NCI-H1930 (cell line): Measurements from ENCODE around the gene RSRP1.
A peak's percentile ranks its signal among the peaks of the same experiment; 100 is the strongest.

ENCODE experiments used
- DNase-seq, 2 experiments: peaks; one replicate each; lab custom pipeline; 2025; lab: John Stamatoyannopoulos, UW

Gene RSRP1

DNA sequence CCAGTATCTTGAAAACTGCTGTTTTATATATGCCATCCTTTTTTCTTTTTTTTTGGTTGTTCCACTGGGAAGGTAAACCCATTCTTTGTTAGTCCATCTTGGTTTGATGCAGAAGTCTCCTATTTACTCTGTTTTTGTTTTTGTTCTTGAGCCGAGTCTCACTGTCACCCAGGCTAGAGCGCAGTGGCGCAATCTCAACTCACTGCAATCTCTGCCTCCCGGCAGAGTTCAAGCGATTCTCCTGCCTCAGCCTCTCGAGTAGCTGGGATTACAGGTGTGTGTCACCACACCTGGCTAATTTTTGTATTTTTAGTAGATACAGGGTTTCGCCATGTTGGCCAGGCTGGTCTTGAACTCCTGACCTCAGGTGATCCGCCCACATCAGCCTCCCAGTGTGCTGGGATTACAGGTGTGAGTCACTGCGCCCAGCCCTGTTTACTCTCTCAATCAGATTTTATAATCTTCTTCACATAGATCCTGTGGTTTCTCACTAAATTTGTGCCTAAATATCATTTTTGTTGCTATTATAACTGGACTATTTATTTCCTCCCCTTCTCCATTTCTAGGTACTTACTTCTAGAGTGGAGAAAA lies 27.5 kb downstream of the RSRP1 start:
- DNase-seq, result no peak

DNA sequence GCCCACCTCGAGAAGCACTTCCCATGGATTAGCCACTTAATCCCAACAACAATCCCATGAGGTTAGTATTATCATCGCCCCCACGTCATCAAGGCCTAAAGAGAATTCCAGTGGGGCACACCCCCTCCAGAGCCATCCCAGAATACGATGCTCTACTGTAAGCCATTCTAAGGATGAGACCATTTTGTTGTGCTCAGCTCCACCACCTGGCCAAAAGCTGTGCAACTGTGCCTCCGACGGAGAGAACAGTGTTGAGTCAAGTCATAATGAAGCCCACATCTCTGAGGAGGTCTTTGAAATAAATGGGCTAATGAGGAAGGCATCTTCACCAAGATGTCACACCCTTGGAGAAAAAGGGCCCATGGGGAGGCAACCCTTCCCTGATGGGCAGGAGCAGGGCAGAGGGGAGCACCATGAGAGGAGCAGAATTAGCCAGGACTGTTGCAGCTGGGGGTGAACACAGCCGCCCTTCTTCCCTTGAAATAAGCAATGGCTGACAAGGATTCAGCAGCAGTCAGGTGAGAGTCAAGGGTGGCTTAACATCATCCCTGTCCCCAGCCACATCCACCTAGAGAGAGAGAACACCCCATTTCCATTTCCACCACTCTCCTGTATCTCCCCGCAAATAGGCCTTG lies 29.5 kb downstream of the RSRP1 start:
- DNase-seq, result no peak

DNA sequence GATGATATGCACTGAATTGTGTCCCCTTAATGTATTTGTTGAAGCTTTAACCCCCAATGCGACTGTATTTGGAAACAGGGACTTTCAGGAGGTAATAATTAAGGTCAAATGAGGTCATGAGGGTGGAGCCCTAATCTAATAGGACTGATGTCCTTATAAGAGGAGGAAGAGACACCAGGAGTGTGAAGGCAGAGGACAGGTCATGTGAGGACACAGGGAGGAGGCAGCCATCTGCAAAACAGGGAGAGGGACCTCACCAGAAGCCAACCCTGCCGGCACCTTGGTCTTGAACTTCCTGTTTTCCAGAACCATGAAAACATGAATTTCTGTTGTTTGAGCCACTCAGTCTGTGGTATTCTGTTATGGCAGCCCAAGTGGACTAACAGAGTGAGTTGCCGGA lies 30.2 kb downstream of the RSRP1 start:
- no peak for DNase-seq

DNA sequence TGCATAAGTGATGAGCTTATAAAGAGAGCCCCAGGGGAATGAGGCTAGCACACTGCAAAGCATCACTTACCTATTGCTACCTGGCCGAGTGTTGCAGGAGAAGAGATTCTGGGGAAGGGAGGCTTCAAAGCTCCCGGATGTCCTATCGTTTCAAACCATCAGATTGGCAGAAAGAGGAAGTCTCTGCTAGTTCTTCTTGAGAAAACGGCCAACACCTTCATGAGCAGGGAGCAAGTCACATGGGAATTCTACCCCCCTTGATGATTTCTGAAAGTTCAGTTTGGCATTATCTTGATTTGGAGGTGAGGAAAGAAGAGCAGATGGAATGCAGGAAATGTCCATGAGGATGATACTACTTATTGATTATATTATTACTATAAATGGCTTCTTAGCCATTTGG lies 31.1 kb downstream of the RSRP1 start:
- DNase-seq, result no peak

DNA sequence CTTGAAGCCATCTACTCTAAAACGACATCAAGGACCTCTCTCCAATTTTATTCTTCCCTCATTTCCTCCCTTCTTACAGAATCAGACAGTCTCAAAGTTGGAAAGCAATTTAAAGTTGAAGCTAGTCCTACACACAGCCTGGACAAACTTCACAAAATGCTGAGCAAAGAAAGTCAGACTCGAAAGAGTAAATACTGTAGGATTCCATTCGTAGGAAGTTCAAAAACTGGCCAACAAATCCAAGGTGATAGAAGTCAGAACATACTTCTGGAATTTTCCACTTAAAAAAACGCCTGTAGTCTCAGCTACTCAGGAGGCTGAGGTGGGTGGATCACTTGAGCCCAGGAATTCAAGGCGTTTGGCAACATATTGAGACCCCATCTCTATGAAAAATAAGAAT lies 34.5 kb downstream of the RSRP1 start:
- DNase-seq, result no peak

DNA sequence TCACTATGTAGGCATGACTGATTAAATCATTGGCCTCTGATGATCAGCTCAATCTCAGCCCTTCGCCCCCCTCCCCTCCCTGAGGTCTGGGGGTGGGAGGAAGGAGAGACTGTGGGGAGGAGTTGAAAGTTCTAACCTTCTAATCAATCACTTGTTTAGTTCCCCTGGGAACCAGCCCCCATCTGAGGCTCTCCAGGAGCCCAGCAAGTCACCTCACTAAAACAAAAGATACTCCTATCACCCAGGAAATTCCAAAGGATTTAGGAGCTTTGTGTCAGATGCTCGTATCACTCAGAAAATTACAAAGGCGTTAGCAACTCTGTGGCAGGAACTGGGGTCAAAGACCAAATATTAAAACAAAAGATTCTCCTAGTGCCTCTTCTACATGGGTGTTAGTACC lies 36.5 kb downstream of the RSRP1 start:
- no peak for DNase-seq

DNA sequence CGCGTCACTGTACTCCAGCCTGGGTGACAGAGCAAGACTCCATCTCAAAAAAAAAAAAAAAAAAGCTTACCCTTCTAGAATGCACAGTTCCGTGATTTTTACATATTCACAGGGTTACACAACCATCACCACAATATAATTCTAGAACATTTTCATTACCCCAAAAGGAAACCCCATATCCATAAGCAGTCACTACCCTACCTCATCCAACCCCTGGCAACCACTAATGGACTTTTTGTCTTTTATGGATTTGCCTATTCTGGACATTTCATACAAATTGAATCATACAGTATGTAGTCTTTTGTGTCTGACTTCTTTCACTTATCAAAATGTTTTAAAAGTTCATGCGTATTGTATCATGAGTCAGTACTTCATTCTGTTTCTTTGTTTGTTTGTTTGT lies 37.7 kb downstream of the RSRP1 start:
- DNase-seq, result no peak

DNA sequence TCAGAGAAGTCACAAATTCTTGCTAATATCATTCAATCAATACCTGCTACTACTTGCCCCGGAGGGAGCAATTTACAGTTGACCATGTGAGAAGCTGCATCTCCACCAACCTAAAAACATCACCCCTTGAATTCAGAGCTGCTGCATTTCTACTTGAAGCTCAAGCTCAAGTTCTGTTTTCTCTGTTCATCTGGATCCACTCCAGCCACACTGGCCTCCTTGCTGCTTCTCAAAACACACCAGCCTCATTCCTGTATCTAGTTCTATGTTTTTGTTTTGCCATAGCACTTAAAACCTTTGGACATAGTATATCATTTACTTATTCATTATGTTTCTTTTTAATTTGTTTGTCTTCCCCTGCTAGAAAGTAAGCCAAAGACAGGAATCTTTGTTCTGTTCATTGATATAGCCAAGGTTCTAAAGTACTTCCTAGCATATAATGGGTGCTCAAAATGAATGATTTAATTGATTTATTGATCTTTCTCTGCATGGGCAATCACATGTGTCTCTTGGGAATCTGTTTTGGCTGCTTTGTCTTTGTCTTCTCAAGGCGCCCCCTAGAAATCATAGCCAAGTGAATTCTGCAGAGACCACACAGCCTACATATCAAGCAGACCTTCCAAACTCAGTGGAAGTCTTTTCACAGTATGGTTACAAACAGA lies 38.6 kb downstream of the RSRP1 start:
- DNase-seq, result no peak

DNA sequence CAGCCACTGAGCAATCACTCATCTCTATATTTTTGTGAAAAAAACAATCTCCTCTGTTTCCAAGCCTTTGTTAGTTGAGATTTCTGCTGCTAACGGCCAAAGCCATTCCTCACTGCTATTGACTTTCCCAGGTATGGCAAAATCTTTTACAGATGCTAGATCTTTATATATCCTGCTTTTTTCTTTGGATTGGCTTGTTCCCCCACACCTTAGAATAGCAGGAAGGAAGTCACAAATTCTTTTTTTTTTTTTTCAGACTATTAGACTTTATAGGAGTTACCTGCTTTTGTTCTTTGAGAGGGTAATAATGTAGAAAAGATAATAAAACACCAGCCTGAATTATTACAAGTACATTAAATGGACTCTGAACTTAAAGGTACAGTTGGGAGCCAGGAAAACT lies 39.2 kb downstream of the RSRP1 start:
- DNase-seq, result no peak

DNA sequence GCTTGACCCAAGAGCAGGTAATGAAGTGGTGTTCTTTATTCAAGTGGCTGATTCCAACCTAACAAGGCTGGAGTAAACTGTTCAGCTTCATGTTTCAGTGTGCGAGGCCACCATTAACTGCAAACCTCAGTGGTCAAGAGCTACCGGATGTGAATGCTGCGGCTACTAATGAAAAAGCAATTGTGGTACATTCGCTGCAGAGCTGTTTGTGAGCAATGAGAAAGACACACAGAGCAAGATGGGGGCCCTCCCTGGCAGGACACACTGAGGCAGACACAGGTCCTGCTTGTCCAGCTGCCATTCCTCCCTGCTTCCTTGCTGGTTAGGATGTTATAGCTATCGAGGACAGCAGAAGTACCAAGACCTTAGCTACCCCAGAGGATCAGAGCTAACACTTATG lies 41.1 kb downstream of the RSRP1 start:
- DNase-seq, result no peak

DNA sequence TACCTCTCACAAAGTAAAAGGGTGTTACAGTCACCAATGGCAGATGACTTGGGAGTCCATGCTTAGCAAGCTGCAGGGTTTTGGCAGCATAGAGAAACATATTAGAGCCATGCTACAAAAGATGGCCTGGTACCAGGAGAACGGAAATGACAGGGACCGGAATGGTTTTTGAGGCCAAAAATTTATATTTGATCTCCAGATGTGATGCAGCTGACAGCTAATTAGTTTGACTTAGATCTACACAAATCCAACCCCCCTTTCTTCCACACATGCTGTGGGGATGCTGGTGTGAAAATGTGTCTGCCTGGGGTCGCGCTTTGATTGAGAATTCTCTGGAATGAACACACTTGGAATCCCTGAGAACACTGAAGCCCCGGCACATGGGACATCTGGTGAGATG lies 41.5 kb downstream of the RSRP1 start:
- DNase-seq, result no peak

DNA sequence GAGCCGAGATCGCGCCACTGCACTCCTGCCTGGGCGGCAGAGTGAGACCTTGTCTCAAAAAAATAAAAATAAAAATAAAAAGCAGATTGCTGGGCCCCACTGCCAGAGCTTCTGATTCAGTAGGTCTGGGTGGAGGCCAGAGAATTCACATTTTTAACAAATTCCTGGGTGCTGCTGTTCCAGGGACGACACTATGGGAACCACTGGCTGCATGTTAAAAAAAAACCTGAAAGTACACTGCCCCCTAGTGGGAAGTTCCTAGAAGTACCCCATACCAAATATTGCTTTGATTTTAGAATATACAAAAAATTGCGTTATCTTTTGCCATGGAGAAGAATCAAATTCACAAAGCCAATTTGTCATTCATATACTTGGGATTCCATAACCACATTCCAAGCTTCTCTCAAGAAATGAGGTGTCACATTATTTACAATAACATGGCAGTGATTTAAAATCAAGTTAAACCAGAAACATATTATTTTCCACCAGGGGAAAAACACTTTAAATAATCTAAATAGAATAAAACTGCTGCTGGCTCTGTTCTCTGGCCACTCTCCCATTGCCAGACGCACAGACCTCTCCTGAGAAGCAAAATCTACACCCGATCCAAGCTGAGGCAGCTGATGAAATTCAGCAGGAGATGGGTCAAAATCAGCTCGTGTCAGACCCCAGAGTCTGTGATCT lies 42.3 kb downstream of the RSRP1 start:
- peak; percentile 17 to 45 for DNase-seq

DNA sequence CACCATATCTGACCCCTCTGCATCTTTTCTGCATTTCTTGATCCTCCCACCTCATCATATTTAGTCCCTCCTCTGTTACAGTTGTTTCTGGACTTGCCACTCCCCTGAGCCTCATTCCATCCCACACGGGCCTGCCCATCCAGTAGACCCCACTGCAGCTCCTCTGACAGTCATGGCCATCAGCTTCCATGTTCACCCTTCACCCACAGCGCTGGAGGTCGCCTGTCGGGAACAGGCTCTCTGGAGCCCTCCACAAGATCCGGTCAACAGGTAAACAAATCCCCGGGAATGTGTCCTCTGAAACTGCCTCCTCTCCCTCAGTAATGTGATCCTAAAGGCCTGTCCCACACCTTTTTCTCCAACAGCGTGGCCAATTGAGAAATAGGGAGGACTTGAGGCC lies 46.2 kb downstream of the RSRP1 start:
- no peak for DNase-seq

DNA sequence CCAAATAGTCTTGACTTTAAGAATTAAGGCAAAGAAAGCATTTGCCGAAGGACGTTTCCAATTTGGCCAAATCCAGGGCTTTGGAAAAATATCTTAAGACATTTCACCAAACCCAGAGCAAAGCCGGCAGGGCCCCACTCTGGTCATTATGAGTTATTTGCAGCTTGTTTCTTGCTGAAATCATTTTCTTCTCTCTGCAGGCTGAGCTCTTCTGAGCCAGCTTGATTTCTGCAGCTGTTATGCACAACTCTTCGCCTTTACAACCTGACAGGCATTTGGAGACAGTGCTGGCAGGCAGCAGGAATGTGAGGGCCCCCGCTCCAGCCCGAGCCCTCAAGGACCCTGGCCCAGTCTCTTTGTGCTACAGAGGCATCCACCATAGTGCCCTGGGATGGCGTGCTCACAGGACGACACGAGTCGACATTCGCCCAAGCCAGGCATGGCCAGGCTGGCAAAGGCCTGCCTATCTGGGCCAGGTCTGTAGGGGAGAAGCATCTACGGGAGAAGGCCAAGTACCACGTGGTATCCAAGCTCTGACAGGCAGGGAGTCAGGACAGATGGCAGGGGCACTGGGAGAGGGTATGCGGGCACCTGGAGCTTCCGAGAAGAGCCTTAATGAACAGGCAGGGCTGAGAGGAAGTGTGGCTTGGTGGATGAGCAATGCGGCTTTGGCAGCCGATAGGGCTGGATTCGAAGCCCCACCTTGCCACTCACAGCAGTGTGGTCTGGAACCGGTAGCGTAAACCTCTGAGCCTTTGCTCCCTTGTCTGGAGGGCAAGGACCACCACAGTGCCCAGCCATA lies 47.2 kb downstream of the RSRP1 start:
- no peak for DNase-seq

DNA sequence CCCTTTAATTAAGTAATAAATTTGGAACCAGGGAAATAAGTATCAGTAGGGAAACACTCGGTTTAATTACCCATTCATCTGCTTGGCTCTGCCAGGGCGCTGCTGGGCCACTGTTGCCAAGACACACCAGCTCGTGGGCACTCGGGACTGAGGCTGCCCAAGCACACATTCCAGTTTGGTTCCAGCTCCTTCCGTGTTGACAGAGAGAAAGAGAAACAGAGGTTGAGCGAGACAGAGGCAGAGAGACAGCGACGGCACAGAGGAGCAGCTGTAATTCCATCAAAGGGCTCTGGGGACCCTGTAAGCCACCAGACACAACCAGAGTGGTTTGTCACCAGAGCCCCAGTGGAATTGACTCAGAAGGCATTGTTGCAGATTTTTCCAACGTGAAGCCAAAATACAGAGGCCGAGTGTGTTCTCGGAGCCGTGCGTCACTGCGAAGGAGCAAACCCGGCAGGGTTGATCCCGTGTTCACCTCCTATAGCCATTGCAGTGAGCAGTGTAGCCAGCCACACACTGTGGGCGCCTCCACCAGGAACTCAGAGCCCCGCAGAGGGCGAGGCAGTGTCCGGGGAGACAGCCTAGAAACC lies 48.5 kb downstream of the RSRP1 start:
- DNase-seq, result no peak

DNA sequence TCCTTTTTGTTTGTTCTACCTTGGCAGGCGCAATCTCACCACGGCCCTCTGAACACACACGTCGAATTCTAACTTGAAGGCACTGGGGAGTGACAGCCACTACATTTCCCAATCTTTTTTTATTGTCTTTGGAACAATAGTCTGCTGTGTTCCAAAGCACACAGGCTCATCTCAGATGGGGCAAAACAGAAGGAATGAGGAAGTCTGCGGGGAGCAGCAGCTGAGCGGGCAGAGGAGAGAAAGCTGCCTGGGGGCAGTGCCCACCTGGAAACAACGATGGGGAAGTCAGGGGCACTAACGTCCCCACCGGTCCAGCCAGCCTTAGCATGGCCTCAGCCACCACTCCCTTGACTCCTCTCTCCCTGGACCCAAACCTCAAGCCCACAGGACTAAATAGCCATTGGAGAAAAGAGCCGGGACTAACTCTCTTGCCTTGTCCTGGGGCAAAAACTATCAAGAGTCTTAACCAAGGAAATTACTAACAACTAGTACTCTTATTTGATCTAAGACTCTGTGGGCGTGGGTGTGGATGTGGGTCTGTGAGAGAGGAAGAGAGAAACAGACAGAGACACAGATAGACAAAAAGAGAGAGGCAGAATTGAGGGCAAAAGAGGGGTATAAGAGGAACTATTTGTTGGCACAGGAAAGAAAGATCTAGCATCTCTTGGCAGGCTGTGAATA lies 49.1 kb downstream of the RSRP1 start:
- DNase-seq, result no peak

DNA sequence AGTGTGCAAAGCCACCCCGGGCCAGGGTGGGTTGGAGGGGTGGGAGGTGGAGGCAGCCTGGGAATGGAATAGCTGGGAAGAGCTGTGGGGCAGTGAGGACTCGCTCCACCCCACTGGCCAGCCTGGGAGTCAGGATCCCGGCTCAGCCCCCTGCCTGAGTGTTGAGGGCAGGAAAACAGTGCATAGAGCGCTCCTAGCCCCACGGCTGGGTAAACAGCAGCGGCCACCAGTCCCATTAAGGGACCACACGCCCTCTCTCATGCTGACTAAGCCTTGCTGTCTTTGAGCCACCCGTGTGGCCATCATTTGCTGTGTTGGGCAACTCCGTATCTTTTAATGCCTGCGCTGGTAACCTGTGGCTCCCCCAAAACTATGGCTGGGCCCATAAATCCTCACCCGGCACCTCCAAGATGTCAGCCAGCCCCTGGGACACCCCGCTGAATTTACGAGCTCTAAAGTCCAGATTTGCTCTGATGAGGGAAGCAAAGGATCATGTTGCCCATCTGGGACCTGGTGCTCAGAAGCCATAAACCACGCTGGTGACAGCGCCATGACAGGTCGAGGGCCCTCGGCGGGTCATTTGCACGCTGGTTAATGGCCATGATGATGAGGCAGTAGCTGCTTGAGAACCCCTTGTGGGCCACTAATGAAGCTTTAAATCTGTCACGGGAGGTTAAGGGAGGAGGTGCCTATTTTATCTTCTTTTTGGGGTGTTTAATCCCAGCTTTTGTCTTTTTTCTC lies 49.8 kb downstream of the RSRP1 start:
- DNase-seq, result peak in 1 of 2 experiments; percentile 21

DNA sequence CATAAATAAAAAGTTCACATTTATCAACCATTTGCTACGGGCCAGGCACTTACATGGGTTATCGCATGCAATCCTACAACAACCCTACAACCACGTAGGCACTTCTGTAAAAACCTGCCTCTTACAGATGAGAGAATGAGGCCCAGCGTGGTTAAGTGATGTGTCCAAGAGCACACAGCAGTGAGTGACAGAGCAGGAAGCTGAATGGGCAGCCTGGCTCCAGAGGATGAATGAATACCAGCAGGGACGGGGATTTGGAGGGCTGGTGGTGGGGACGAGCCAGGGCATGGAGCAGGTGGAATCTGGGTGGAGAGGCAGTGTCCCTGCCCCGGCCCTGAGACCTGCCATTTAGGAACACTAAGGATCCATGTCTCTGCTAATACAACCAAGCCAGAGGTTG lies 50.4 kb downstream of the RSRP1 start:
- DNase-seq, result no peak

DNA sequence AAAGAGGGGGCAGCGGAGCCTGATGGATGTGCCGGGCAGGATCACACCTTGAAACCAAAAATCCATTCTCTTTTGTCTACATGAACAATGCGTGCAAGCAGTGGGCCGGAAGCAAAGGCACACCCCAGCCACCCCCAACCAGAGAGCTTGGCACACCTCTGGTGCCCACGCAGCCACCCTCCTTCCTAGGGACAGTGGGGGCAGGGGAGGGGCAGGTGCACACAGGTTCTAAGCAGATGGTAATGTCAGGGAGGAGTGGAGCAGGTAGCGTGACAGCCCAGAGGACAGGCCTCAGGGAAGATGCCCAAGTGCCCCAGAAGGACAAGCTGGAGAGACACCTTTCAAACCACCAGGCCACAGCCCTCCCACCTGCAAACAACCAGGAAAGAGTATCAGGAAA lies 51.4 kb downstream of the RSRP1 start:
- DNase-seq, result no peak

DNA sequence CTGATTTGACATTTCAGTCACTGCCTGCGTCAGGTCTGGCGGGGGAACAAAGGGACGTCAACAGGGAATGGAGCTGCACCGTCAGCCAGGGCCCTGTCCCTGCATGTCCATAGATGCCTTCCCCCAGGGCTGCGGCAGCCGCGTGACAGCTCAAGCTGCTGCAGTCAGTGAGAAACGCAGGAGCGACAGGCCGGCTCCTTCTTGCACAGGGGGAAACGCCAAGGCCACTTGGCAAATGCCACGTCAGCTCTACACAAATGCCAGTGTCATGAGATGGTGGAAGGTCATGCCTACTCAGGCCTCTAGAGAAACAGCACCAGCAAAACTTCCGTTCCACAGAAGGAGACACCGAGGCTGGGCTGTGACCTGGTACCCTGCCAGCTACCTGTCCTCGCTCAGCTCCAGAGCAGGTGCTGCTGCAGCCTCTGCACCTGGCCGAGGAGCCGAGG lies 52.7 kb downstream of the RSRP1 start:
- DNase-seq, result no peak

DNA sequence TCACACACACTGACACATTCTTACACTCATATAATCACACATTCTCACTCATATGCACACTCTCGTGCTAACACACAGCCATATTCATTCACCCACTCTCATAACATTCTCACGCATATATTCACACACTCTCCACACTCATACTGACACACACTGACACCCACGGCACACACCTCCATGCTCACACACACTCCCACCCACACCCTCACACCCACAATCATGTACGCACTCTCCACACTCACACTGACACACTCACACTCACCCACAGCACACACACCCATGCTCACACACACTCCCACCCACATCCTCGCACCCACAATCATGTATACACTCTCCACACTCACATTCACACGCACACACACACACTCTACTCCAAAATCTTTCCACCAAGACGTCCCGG lies 53.2 kb downstream of the RSRP1 start:
- no peak for DNase-seq
